Neural progenitor cell (in vitro differentiated cells): Measurements from ENCODE around the gene CACNG8. TPM values are rescaled to one million over a fixed set of nuclear protein-coding genes. Genes with fewer than 3 reads are reported as not detected.
"Not testable (repeated sequence)": the region's sequence is repeated elsewhere in the genome, so short reads cannot be mapped to it uniquely, and the experiment has no call there.

Source experiments
- DNase-seq: peaks from one replicate; pipeline ENCODE4 v3.0.0-alpha.2; 2016; ENCODE audit warnings: low spot score
- H2AFZ ChIP-seq: fragments of 200-600 bp; sonication (generic); replicated peaks from 2 replicates; pipeline ENCODE4 v1.6.1; 2016; ENCODE audit warnings: antibody characterized with exemption
- H3F3A ChIP-seq: fragments of 200-600 bp; sonication (generic); 2 replicates; pipeline ENCODE4 v1.6.1; 2016; ENCODE audit warnings: antibody characterized with exemption, low read depth
- H3K27ac ChIP-seq: fragments of 200-600 bp; sonication (generic); 2 replicates; pipeline ENCODE4 v1.5.1; 2016; ENCODE audit warnings: mild to moderate bottlenecking
- H3K27me3 ChIP-seq: fragments of 200-600 bp; sonication (generic); 2 replicates; pipeline ENCODE4 v1.6.1; 2016; ENCODE audit warnings: mild to moderate bottlenecking, moderate library complexity
- H3K36me3 ChIP-seq: fragments of 200-600 bp; sonication (generic); 2 replicates; pipeline ENCODE4 v1.5.1; 2016
- H3K4me1 ChIP-seq: fragments of 200-600 bp; sonication (generic); 2 replicates; pipeline ENCODE4 v1.6.1; 2016; ENCODE audit warnings: mixed run types
- H3K4me2 ChIP-seq: fragments of 200-600 bp; sonication (generic); 2 replicates; pipeline ENCODE4 v1.6.1; 2016
- H3K4me3 ChIP-seq: fragments of 200-600 bp; sonication (generic); 2 replicates; pipeline ENCODE4 v1.5.1; 2016
- H3K79me2 ChIP-seq: fragments of 200-600 bp; sonication (generic); 2 replicates; pipeline ENCODE4 v1.6.1; 2016; ENCODE audit warnings: low read depth
- H3K9ac ChIP-seq: fragments of 200-600 bp; sonication (generic); 2 replicates; pipeline ENCODE4 v1.6.1; 2016
- H3K9me3 ChIP-seq: fragments of 200-600 bp; sonication (generic); 2 replicates; pipeline ENCODE4 v1.5.1; 2016; ENCODE audit warnings: low read depth
- H4K20me1 ChIP-seq: fragments of 200-600 bp; sonication (generic); 2 replicates; pipeline ENCODE4 v1.6.1; 2016; ENCODE audit warnings: low read depth
- H3K27ac Mint-ChIP-seq: 3 replicates; pipeline ENCODE4 v1.8.0; 2021; ENCODE audit warnings: mixed read lengths
- H3K27me3 Mint-ChIP-seq: 2 replicates; pipeline ENCODE4 v1.8.0; 2022; ENCODE audit warnings: low read depth, mild to moderate bottlenecking, inconsistent platforms, moderate library complexity, mixed read lengths; ENCODE audit not compliant: insufficient read depth
- H3K36me3 Mint-ChIP-seq: 3 replicates; pipeline ENCODE4 v1.8.0; 2021; ENCODE audit warnings: mixed read lengths
- H3K4me1 Mint-ChIP-seq: 3 replicates; pipeline ENCODE4 v1.8.0; 2021; ENCODE audit warnings: mixed read lengths
- H3K4me3 Mint-ChIP-seq: 3 replicates; pipeline ENCODE4 v1.8.0; 2021; ENCODE audit warnings: mild to moderate bottlenecking, moderate library complexity, mixed read lengths
- H3K9me3 Mint-ChIP-seq: 3 replicates; pipeline ENCODE4 v1.8.0; 2020; ENCODE audit warnings: mixed read lengths
- CTCF ChIP-seq: fragments of 200-600 bp; sonication (generic); IDR thresholded peaks from 2 replicates; pipeline ENCODE4 v1.5.1; 2017; ENCODE audit warnings: antibody characterized with exemption, mild to moderate bottlenecking
- EZH2 ChIP-seq: fragments of 200-600 bp; sonication (generic); IDR thresholded peaks from 2 replicates; pipeline ENCODE4 v1.6.1; 2017; ENCODE audit warnings: antibody characterized with exemption, mild to moderate bottlenecking, moderate library complexity
- EZH2phosphoT487 ChIP-seq: fragments of 200-600 bp; sonication (generic); IDR thresholded peaks from 2 replicates; pipeline ENCODE4 v1.6.1; 2017; ENCODE audit warnings: antibody characterized with exemption
- total RNA-seq: library from RNA; depleted of rRNA; stranded (reverse); fragments of >200 nt; gene quantifications from 2 replicates; pipeline ENCODE4 v1.2.3, GENCODE V29; 2015; ENCODE audit warnings: low replicate concordance

The CACNG8 gene
- total RNA-seq, 1 donor from 2014 or later: 0.02 TPM

GRCh38 chr19:53945441-53945840, 17.3 kb upstream of the CACNG8 start:
- H3K27me3 Mint-ChIP-seq: peaks cover 9% of the 10 kb centered on the region
- Histone ChIP-seq H3F3A (peaks cover 8% of the 10 kb centered on the region), H3K4me1 (peaks cover 3% of the 10 kb centered on the region), H3K36me3 (no peaks in the 10 kb centered on the region), H3K27ac (no peak overlapping the region), H3K9me3 (no peaks in the 10 kb centered on the region), H3K9ac (no peak overlapping the region), H3K27me3 (peaks cover 19% of the 10 kb centered on the region), H3K4me2 (peak overlapping the region; percentile 57), H4K20me1 (no peaks in the 10 kb centered on the region), H3K79me2 (no peaks in the 10 kb centered on the region), H2AFZ (no peak overlapping the region), H3K4me3 (no peak overlapping the region)
- H3K36me3 Mint-ChIP-seq: peaks cover 13% of the 10 kb centered on the region
- peak; percentile 35 for DNase-seq
- TF ChIP-seq CTCF (no peak), EZH2 (no peak), EZH2phosphoT487 (no peak)
- H3K4me3 Mint-ChIP-seq: peak overlapping the region; percentile 54
- H3K9me3 Mint-ChIP-seq: peaks cover 3% of the 10 kb centered on the region
- no peak overlapping the region for H3K27ac Mint-ChIP-seq
- H3K4me1 Mint-ChIP-seq: peaks cover 6% of the 10 kb centered on the region

- H3K9me3 ChIP-seq: no peaks in the 10 kb centered on the region
- Mint-ChIP-seq H3K27ac (no peak overlapping the region), H3K36me3 (peaks cover 11% of the 10 kb centered on the region), H3K4me1 (peaks cover 6% of the 10 kb centered on the region), H3K4me3 (no peak overlapping the region), H3K9me3 (peaks cover 3% of the 10 kb centered on the region), H3K27me3 (peaks cover 9% of the 10 kb centered on the region)
- peak overlapping the region; percentile 57 for H3K4me2 ChIP-seq
- no peaks in the 10 kb centered on the region for H3K36me3 ChIP-seq
- no peak overlapping the region for H3K9ac ChIP-seq
- no peaks in the 10 kb centered on the region for H3K79me2 ChIP-seq
- peaks cover 8% of the 10 kb centered on the region for H3F3A ChIP-seq
- no peak overlapping the region for H2AFZ ChIP-seq
- no peaks in the 10 kb centered on the region for H4K20me1 ChIP-seq
- no peak overlapping the region for H3K4me3 ChIP-seq
- no peak for DNase-seq
- H3K27me3 ChIP-seq: peaks cover 19% of the 10 kb centered on the region
- TF ChIP-seq CTCF (no peak), EZH2phosphoT487 (no peak), EZH2 (no peak)
- no peak overlapping the region for H3K27ac ChIP-seq
- H3K4me1 ChIP-seq: peaks cover 3% of the 10 kb centered on the region
Observed at GRCh38 chr19:53945998-53946397, 16.7 kb upstream of the CACNG8 start.

- H3K27ac Mint-ChIP-seq: no peak overlapping the region
- peaks cover 9% of the 10 kb centered on the region for H3K27me3 Mint-ChIP-seq
- no peak overlapping the region for H3K4me2 ChIP-seq
- H3K27ac ChIP-seq: no peak overlapping the region
- H3K36me3 Mint-ChIP-seq: peaks cover 3% of the 10 kb centered on the region
- H3K4me1 ChIP-seq: peaks cover 3% of the 10 kb centered on the region
- H3K27me3 ChIP-seq: peaks cover 16% of the 10 kb centered on the region
- DNase-seq: peak; percentile 56
- no peak overlapping the region for H3K4me3 Mint-ChIP-seq
- peaks cover 3% of the 10 kb centered on the region for H3K9me3 Mint-ChIP-seq
- no peaks in the 10 kb centered on the region for H3K36me3 ChIP-seq
- H3K9me3 ChIP-seq: no peaks in the 10 kb centered on the region
- no peak overlapping the region for H2AFZ ChIP-seq
- no peaks in the 10 kb centered on the region for H4K20me1 ChIP-seq
- peaks cover 3% of the 10 kb centered on the region for H3F3A ChIP-seq
- peak; percentile 41 for TF ChIP-seq CTCF
- no peak for TF ChIP-seq EZH2
- no peaks in the 10 kb centered on the region for H3K79me2 ChIP-seq
- H3K4me3 ChIP-seq: no peak overlapping the region
- H3K9ac ChIP-seq: no peak overlapping the region
- peaks cover 12% of the 10 kb centered on the region for H3K4me1 Mint-ChIP-seq
Observed at GRCh38 chr19:53947624-53948023, 15.1 kb upstream of the CACNG8 start.

GRCh38 chr19:53948611-53949010, 14.1 kb upstream of the CACNG8 start:
- not testable (repeated sequence) for H2AFZ ChIP-seq, H3K27ac ChIP-seq, H3K36me3 ChIP-seq, H3K79me2 ChIP-seq, H3K36me3 Mint-ChIP-seq, H4K20me1 ChIP-seq, H3K4me2 ChIP-seq, H3K4me3 Mint-ChIP-seq, H3K9ac ChIP-seq, H3K4me1 Mint-ChIP-seq, H3K9me3 Mint-ChIP-seq, DNase-seq, H3K4me3 ChIP-seq, H3K4me1 ChIP-seq, H3F3A ChIP-seq, H3K27me3 ChIP-seq, H3K9me3 ChIP-seq, H3K27ac Mint-ChIP-seq
- peaks cover 10% of the 10 kb centered on the region for H3K27me3 Mint-ChIP-seq
